ENCODE results near the gene PRDM7. TPM values are rescaled to one million over a fixed set of nuclear protein-coding genes. Genes with fewer than 3 reads are reported as not detected.
"Not testable (repeated sequence)": the region's sequence is repeated elsewhere in the genome, so short reads cannot be mapped to it uniquely, and the experiment has no call there.

The PRDM7 gene
- total and polyA plus RNA-seq, 2 experiments from 2014 or later, result not detected

GRCh38 chr16:90008708-90009145 is 68.4 kb downstream of the PRDM7 start:
- Histone ChIP-seq H3K9me3 (ENCODE audit: low read depth) (no peaks in the 10 kb centered on the region), H3K27me3 (no peaks in the 10 kb centered on the region), H3K4me3 (no peak overlapping the region), H3K36me3 (no peaks in the 10 kb centered on the region), H3K4me1 (ENCODE audit: low read depth) (no peaks in the 10 kb centered on the region), H3K27ac (no peak overlapping the region)
- DNase-seq (ENCODE audit: low read depth in 1 of 2, low spot score in 1 of 2), result no peak
- no peak for TF ChIP-seq CTCF (IDR thresholded peaks at IDR 0.05; ENCODE audit: low read depth, low read length)

- not testable (repeated sequence) for H3K9me3 ChIP-seq (ENCODE audit: low read depth); DNase-seq (ENCODE audit: low read depth in 1 of 2, low spot score in 1 of 2); H3K27me3 ChIP-seq; H3K27ac ChIP-seq; H3K4me3 ChIP-seq; H3K4me1 ChIP-seq (ENCODE audit: low read depth); H3K36me3 ChIP-seq
Observed at GRCh38 chr16:90007635-90008234, 69.4 kb downstream of the PRDM7 start.

- Histone ChIP-seq H3K4me3 (no peak overlapping the region), H3K4me1 (ENCODE audit: low read depth) (no peaks in the 10 kb centered on the region), H3K27ac (no peak overlapping the region), H3K27me3 (no peaks in the 10 kb centered on the region), H3K9me3 (ENCODE audit: low read depth) (no peaks in the 10 kb centered on the region), H3K36me3 (no peaks in the 10 kb centered on the region)
- TF ChIP-seq CTCF (IDR thresholded peaks at IDR 0.05; ENCODE audit: low read depth, low read length), result no peak
- DNase-seq (ENCODE audit: low read depth in 1 of 2, low spot score in 1 of 2), result no peak
Observed at GRCh38 chr16:90007015-90007414, 70.1 kb downstream of the PRDM7 start.

Other genes with a start within 250 kb of the PRDM7 start
- gene SPIRE2, start 248.9 kb downstream of the PRDM7 start, total RNA-seq, result 4.1 and 7.8 TPM in 2 replicates
- gene SPIRE2, start 248.9 kb downstream of the PRDM7 start, polyA plus RNA-seq, result 3.8 and 5.1 TPM in 2 replicates
- gene TCF25, start 203.7 kb downstream of the PRDM7 start, total RNA-seq, result 206 and 300 TPM in 2 replicates
- gene TCF25, start 203.7 kb downstream of the PRDM7 start, polyA plus RNA-seq, result 229 and 239 TPM in 2 replicates
- gene MC1R, start 158.5 kb downstream of the PRDM7 start, total RNA-seq, result 7.2 and 7.7 TPM in 2 replicates
- 3.9 and 9.6 TPM in 2 replicates for gene MC1R, start 158.5 kb downstream of the PRDM7 start, polyA plus RNA-seq
- gene TUBB3, start 154.0 kb downstream of the PRDM7 start, total RNA-seq, result 4.6 and 16.1 TPM in 2 replicates
- 5.5 and 7.5 TPM in 2 replicates for gene TUBB3, start 154.0 kb downstream of the PRDM7 start, polyA plus RNA-seq
- 92.0 and 165 TPM in 2 replicates for gene DEF8, start 128.6 kb downstream of the PRDM7 start, total RNA-seq
- gene DEF8, start 128.6 kb downstream of the PRDM7 start, polyA plus RNA-seq, result 56.3 and 67.8 TPM in 2 replicates
- gene DBNDD1, start 57.9 kb downstream of the PRDM7 start, total RNA-seq, result 4.3 and 5.9 TPM in 2 replicates
- 5.1 and 7.0 TPM in 2 replicates for gene DBNDD1, start 57.9 kb downstream of the PRDM7 start, polyA plus RNA-seq

Measured in cardiac muscle cell (in vitro differentiated cells and primary cell).